ENCODE measurements around the gene PRR35.

PRR35 gene

DNA sequence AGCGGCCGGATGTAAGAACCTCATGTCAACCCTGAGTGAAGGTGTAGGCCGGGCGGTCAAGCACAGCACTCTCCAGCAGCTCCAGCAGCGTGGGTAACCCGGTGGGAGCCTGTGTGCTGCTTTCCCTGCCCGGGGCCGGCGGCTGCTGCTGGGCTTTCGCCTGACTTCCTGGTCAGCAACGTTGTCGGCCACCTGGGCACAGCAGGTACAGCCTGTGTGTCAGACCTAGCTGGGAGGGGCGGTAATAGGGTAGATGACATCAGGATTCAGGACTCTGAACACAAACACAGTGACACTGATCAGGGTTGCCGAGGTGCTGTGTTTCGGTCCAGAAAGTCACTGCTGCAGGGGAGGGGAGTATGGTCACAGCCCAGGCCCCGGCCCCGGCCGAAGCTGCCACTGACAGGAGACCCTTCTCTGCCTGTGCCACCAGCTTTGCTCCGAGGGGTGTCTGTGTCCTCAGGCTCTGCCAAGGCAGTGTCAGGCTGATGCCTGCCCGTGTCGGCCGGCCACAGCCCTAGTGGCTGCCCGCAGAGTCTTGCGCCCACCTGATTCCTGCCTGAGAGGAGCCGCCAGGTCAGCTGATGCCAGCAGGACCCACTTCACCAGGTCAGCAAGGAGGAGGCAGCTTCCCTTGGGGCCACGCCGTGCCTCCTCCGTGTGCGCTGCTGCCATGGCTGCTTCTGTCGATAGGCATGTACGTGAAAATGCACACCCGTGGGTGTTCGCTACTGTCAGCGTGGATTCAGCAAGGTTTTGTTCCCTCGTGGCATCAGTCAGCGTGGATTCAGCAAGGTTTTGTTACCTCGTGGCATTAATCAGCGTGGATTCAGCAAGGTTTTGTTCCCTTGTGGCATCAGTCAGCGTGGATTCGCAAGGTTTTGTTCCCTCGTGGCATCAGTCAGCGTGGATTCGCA is 38.9 kb downstream of the PRR35 start:
- no peak for DNase-seq

DNA sequence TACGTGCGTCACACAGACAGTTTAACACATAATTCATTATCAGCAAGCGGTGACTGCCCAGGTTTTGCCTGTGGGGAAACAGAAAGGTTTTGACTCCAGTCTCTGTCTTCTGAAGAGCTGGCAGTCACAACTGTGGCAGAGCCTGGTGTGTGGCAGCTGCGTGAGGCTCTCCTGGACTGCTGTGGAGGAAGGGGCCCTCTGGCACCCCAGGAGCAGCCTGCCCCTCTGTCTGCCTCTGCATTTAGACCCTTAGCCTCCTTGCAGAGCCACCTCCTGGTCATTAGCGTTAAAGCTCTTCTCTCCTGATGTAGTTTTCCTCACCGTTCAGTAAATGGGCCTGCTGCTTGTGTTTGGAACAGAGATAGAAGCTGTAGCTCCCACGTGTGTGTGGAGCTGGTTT is 40.6 kb downstream of the PRR35 start:
- DNase-seq, result peak; percentile 72

DNA sequence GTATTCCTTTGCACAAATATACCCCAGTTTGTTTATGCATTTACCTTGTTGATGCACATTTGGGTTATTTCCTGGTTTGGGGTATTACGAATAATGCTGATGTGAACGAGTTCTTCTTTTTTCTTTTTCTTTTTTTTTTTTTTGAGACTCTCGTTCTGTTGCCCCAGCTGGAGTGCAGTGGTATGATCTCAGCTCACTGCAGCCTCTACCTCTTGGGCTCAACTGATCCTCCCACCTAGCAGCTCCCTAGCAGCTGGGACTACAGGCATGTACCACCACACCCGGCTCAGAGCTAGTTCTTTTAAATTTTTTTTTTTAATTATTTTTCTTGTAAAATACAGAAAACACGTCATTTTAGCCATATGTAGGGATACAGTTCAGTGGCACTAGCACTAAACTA is 43.7 kb downstream of the PRR35 start:
- no peak for DNase-seq

DNA sequence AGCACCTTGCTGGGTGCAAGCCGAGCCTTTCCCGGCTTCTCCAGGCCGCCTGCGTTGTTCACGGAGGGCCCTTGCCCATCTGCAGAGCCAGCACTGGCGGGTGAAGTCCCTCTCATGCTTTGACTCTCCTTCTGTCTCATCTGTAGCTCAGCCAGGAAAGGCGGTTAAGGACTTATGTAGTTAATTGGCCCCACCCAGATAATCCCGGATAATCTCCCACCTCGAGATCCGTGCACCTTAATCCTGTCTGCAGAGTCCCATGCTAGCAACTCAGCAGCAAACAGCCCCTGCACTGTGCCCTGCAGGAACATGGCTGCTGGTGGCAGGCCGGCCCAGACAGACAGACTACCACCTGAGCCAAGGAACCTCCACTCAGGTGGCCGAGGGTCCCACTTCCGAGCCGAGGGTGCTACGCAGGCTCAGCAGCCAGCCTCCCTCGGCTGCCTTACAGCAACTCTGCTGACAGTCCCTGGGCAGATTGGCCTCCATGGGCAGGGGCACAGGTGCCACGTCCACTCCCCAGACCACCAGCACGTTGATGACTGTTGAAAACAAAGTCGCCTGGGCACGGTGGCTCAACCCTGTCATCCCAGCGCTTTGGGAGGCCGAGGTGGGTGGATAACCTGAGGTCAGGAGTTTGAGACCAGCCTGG is 46.6 kb downstream of the PRR35 start:
- no peak for DNase-seq

DNA sequence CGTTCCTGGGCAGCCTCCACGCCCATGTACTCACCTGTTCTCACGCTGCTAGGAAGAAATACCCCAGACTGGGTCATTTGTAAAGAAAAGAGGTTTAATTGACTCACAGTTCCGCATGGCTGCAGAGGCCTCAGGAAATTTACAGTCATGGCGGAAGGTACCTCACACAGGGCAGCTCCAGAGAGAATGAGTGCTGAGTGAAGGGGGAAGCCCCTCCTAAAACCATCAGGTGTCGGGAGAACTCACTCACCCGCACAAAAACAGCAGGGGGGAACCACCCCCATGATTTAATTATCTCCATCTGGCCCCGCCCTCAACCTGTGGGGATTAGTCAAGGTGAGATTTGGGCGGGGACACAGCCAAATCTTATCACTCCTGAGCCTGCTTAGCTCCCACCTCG is 47.8 kb downstream of the PRR35 start:
- no peak for DNase-seq

DNA sequence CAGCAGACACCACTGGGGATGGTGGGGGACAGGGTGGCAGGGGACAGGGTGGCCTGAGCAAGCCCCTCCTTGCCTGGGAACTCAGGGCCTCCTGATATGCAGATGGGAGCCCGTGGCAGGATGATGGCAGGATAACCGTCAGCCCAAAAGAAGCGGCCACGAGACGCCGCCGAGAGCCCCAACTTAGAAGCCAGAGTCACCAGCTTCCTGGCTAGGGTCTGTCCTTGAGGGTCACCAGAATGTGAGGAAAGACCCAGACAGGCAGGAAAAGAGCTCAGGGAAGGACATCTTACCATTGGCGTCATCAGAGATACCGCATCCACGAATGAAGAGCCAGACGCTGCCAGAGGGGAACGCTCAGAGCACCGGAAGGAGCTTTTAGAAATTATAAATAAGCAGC is 49.1 kb downstream of the PRR35 start:
- DNase-seq, result no peak

DNA sequence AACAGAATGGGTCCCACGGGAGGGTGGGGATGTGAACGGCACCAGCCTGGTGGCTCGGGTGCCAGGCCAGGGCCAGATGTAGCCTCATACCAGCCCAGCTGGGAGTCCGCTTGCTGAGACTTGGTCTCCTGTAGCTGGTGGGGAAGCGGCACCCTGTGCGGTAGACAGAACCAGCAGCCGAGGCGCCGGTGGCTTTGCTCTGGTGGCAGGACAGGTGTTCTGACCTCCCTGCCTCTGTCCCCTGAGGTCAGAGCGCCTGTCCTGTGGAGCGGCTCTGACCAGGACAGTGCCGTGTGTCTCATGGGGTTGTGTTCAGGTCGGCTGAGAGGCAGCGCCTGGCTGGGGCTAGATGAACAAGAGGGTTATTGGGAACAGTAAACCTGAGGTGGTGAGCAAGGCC is 49.8 kb downstream of the PRR35 start:
- no peak for DNase-seq

DNA sequence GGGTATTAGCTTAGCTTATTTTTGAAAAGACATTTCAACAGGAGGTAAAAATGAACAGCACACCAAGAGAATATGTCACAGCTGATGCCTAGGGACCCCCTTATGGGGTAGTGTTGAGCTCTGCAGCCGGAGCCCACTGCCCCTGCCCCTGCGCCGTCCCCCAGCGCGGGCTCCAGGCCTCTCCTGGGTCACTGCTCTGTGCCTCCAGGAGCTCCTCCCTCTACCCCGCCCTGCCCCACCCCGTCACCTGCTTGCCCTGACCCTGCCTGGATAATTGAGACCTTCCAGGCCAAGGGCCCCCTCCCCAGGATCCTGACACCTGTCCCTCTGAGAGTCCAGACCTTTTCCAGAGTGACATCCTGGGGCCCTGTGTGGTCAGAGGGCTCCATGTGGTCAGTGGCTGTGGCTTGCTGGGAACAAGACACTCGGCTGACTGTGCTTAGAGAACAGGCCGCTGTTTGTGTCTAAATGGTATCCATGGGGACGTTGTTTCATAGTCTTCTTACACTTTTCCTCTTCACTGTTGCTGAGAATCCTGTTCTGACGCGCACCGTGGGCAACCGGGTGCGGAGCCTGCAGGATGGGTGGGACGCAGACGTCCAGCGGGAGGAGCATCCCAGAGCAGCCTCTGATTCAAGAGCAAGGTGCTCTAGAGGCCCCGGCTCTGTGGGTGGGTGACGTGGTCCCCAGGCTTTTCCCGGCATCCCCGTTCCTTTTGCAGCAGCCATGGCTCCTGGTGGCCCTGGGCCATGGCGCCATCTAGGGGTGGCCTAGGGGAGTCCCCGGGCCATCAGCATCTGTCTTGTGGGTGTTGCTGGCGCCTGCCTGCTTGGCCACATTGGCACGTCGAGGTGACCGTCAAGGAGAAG is 50.6 kb downstream of the PRR35 start:
- DNase-seq, result peak; percentile 62

DNA sequence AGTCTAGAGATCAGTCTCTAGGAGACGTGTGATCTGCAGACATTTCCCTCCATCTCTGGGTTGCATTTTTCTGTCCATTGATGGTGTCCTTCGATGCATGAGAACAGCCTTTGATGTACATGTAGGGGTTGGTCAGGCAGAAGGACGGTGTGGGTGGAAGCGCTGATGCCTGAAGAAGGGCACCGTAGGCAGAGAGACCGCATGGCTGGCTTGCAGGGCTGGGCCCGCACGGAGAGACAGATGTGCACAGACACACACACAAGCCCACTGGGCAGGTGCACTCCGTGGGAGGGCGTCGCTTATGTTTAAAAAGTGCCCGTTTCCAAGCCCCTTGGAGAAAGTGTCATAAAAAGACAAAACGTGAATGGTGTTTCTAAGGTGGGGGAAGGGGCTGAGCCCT is 54.9 kb downstream of the PRR35 start:
- no peak for DNase-seq
